ENCODE results near the gene L3MBTL4.
"Not testable (repeated sequence)": the region's sequence is repeated elsewhere in the genome, so short reads cannot be mapped to it uniquely, and the experiment has no call there.

The L3MBTL4 gene

DNA sequence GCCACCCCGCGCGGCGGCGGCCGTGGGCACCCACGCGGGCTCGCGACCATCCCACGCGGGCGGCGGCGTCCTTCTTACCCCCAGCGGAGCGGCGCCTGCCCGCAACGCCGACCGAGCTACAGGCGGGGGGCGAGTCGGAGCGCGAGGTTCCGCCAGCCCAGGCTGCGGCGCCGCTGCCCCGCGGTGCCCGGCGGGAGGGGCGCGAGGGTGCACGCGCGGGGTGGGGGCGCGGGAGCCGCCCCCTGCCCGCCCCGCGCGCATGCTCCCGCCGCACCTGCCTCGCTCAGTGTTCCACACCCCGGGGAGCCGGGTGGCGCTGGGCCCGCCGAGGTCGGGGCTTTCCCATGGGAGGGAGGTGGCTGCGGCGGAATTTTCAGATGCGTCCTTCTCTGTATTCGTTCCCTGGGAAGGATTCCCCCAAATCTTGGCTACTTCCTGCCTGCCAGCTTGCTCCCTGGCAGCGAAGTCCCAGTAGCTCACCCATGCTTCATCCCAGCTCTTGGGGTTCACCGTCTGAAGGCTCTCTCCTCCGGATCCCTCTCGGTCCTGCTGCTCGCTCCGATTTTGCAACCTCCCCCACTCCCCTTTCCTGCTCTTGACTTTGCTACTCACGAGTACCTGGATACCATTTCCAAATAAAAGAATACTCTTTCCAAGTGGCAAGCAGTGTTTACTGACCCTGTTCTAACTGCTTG, at the start of gene L3MBTL4:
L3MBTL4 (minus strand) TSS at position 189 of the 695 bp plus-strand sequence. CDS start 103,286 bp downstream, outside the sequence.
- DNase-seq (ENCODE audit: low read depth), result no peak

DNA sequence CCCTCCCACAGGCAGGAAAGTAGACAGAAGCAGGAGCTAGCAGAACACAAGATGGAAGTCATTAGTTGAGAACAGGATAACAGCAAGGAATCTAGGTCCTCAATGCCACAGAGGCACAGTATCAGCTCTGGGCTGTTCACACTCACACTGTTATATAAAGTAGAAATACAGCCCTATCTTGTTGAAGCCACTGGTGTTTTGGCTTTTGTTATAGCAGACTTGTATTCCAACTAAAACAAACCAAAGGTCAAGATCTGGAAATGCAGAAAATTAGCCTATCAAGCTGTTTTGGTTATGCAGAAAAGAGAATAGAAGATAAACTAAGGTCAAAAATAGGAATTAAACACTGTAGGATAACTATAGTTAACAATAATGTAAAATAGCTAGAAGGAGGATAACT, 37.5 kb upstream of the L3MBTL4 start:
- DNase-seq (ENCODE audit: low read depth), result no peak

GRCh38 chr18:6449213-6449612, 34.5 kb upstream of the L3MBTL4 start:
- no peak for DNase-seq (ENCODE audit: low read depth)

- no peak for DNase-seq (ENCODE audit: low read depth)
Observed at GRCh38 chr18:6444466-6445228, 29.9 kb upstream of the L3MBTL4 start.

DNA sequence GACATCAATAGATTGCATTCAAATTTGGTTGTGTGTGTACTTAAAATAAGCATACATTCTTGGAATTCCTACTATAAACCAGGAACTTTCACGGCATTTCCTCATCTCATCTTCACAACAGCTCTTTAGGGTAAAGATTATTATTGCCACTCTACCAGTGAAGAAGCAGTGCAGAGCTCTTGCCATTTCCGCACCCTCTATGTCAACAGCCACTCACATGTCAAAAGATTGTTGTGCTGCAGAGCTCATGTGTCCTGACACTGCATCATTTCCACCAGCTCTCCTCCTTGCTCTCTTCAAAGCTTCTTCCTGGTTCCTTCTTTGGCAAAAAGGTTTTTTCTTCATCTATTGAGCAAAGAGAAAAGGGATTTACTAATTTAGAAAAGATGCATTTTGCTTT, 26.5 kb upstream of the L3MBTL4 start:
- no peak for DNase-seq (ENCODE audit: low read depth)

GRCh38 chr18:6437937-6438818, 23.5 kb upstream of the L3MBTL4 start:
- no peak for DNase-seq (ENCODE audit: low read depth)

- no peak for DNase-seq (ENCODE audit: low read depth)
Observed at GRCh38 chr18:6435731-6436130, 21.0 kb upstream of the L3MBTL4 start.

- DNase-seq (ENCODE audit: low read depth), result no peak
Observed at GRCh38 chr18:6434987-6435709, 20.4 kb upstream of the L3MBTL4 start.

GRCh38 chr18:6434481-6434880, 19.8 kb upstream of the L3MBTL4 start:
- no peak for DNase-seq (ENCODE audit: low read depth)

DNA sequence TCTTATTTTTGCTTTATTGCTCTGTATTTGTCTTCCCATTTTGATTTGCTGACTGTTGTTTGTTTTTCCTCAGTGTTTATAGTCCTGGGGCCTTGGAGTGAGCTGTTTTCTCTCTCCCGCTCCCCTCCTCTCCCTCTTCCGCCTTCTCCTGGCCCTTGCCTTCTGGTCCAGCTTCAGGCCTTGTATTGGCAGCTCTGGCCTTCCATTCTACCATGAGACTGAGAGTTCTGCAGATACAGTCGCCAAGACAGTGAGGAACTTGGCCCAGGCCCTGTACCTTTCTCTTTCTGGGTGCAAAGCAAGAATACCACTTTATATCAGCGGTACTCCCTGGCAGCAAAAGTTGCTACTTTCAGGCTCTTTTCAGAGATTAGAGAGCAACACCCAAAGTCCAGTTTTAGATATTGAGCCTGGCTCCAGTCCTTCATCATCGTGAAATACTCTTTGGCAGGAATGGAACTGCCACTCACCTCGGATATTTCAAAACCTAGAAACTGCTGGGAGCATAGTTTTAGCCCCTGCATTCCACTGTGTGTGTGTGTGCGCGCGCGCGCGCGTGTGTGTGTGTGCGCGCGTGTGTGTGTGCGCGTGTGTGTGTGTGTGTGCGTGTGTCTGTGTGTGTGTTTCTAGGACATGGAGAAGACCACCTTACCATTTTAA, 17.1 kb upstream of the L3MBTL4 start:
- no peak for DNase-seq (ENCODE audit: low read depth)

GRCh38 chr18:6428851-6429395, 14.2 kb upstream of the L3MBTL4 start:
- DNase-seq (ENCODE audit: low read depth), result no peak

GRCh38 chr18:6427286-6427685, 12.6 kb upstream of the L3MBTL4 start:
- DNase-seq (ENCODE audit: low read depth), result no peak

DNA sequence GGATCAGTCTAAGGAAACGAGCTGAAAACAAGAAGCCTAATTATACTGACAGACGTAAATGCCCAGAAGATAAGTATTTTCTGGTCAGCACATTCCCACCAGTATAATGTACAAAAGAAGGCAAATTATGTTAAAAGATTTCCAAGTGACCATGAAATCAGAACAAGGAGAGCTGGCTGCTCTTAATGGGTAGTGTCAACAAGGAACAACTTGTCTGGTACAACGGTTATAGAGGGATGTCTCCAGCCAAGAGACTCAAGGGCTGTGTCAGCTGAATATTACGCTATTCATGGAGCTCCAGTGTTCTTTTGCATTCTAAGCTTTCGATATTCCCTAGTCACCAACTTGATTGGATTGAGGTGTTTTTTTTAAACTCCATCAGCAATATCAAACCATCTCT, 8.6 kb upstream of the L3MBTL4 start:
- DNase-seq (ENCODE audit: low read depth), result no peak

DNA sequence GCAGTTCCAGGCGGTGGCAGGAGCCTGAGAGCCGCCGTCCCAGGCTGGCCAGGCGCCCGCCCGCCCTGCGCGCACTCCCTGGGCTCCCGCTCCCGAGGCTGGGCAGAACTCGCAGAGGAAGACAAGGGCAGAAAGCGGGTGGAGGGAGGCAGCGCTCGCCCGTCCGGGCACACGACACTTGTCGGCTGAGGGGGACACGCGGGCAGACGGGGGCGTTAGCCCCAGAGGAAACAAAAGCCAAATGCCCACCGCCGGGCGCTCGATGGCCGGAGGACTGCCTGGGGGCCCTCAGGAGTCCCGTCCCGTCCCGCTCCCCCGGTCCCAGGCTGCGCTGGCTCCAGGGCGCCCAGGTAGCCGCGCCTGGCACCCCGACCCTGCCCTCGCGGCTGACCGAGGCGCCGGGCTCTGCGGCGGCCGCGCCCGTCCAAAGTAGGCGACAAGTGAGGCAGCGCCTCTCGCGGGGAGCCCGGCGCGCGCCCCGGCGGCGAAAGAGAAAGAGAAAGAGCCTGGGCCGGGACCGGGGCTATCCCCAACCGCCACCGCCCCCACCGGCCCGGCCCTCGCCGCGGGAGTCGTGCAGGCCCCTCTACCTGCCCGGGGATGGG, 491 bp downstream of the L3MBTL4 start:
- peak; percentile 30 for DNase-seq (ENCODE audit: low read depth)

DNA sequence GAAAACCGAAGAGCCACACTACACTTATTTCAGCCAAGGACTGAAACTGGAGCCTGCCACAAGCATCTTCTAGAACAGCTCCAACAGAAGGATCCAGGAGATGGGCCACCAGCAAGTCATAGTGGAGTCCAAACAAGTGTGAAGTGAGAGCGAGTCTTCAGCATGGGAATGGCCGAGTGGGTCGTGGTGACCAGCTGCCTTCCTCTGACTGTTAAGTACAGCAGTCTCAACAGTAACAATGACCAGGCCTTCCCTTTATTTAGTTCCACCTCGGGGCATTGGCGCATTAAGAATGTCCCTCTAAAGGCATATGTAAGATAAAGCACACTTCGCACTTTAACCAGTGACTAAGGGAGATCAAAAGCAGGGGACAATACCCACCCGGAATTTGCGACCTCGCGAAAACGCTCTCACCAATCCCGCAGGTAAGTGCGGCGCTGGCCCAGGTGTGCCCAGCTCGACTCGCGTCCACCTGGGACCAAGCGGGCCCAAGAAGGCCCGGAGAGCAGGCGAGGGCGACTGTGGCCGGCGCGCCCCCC, 1.1 kb downstream of the L3MBTL4 start:
- no peak for DNase-seq (ENCODE audit: low read depth)

DNA sequence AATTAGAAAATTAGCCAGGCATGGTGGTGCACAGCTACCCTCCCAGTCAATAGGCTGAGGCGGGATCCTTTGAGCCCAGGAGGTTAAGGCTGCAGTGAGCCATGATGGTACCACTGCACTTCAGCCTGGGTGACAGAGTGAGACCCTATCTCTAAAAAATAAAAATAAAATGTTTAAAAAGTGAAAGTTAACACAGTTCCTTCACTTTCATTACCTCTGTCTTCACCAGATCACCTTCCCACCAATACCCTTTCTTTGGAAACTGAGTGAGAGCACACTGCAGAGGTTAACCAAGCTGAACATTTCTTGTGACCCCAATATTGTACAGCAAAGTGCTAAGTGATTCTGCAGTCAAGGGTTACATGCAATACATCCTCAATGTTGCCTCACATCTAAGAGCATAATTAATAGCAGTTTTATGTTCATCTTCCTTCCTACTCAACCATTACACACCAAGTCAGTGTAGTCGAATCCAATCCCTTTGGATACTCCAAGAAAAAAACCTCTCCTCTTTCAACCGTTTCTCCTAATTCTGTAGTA, 1.7 kb downstream of the L3MBTL4 start:
- no peak for DNase-seq (ENCODE audit: low read depth)

DNA sequence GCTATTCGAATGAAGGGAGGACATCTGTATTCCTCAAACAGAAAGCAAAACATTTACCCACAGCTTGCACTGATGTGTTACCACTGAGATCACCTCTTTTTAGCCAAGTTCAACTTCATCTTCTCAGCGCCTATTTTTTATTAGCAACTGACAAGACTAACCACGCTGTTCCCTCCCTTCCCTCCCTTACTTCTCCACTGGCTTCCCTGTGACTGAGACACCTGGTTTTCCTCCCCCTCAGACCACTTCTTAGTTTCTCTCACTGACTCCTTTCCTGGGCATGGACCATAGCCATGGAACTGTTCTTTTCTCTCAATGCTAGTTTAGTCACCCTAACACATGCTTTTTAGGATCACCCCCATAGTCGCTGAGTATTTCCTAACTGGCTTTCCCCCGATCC, 3.3 kb downstream of the L3MBTL4 start:
- no peak for DNase-seq (ENCODE audit: low read depth)

GRCh38 chr18:6409933-6410332, 4.8 kb downstream of the L3MBTL4 start:
- no peak for DNase-seq (ENCODE audit: low read depth)

GRCh38 chr18:6408543-6408942, 6.2 kb downstream of the L3MBTL4 start:
- not testable (repeated sequence) for DNase-seq (ENCODE audit: low read depth)

- DNase-seq (ENCODE audit: low read depth), result no peak
Observed at GRCh38 chr18:6406910-6407470, 7.7 kb downstream of the L3MBTL4 start.

Data from activated T-cell treated with anti-CD3 and anti-CD28 coated beads for 48 hours (primary cell).